Tibial nerve (tissue), 4 donors: ENCODE results near the gene KMT2E. TPM values are rescaled to one million over a fixed set of nuclear protein-coding genes. Genes with fewer than 3 reads are reported as not detected.
A peak's percentile ranks its signal among the peaks of the same experiment; 100 is the strongest.

ENCODE experiments used
- DNase-seq, 2 donors: peaks; one replicate each; pipeline ENCODE4 v3.0.0-alpha.2; 2019; ENCODE audit warnings: low spot score in 2 of 2
- H3K27ac ChIP-seq, 4 donors: fragments of 200-600 bp; sonication (generic) in 3 of 4; one replicate each; pipeline ENCODE4 v1.5.1; 2017 to 2019; ENCODE audit warnings: mild to moderate bottlenecking in 1 of 4
- H3K27me3 ChIP-seq, 2 donors: fragments of 200-600 bp; sonication (generic) in 1 of 2; one replicate each; pipeline versions ENCODE4 v1.5.1 to v1.6.0; 2017 to 2019
- H3K36me3 ChIP-seq, 3 donors: fragments of 200-600 bp; sonication (generic); one replicate each; pipeline ENCODE4 v1.5.1; 2018 to 2019
- H3K4me1 ChIP-seq, 4 donors: fragments of 200-600 bp; sonication (generic) in 3 of 4; one replicate each; pipeline ENCODE4 v1.5.1; 2017 to 2019
- H3K4me3 ChIP-seq, 4 donors: fragments of 200-600 bp; sonication (generic) in 3 of 4; one replicate each; pipeline ENCODE4 v1.5.1; 2017 to 2019; ENCODE audit warnings: mild to moderate bottlenecking in 1 of 4, moderate library complexity in 1 of 4
- H3K9me3 ChIP-seq, 4 donors: fragments of 200-600 bp; sonication (generic) in 3 of 4; one replicate each; pipeline ENCODE4 v1.5.1; 2017 to 2019
- EP300 ChIP-seq, 2 donors: sonication (generic); formaldehyde crosslinking; IDR thresholded peaks; one replicate each; pipeline ENCODE4 v1.6.1; 2017; ENCODE audit warnings: antibody characterized with exemption in 2 of 2, mild to moderate bottlenecking in 1 of 2
- POLR2A ChIP-seq, 2 donors: fragments of 450-650 bp; IDR thresholded peaks; one replicate each; pipeline ENCODE4 v1.6.1; 2017; ENCODE audit warnings: antibody characterized with exemption in 2 of 2, mild to moderate bottlenecking in 2 of 2, moderate library complexity in 2 of 2
- WGBS, 2 donors: methylation state at CpG; one replicate each; pipeline ENCODE4 v1.1.5; 2018; 5-methylcytosine and 5-hydroxymethylcytosine counted together
- total RNA-seq, 4 donors: library from RNA; depleted of rRNA; stranded (reverse); fragments of >200 nt; gene quantifications; one replicate each; pipeline ENCODE4 v1.1.0, GENCODE V29; 2016
- TF ChIP-seq, protein P1 (sequence below), 5 experiments: fragments of 200-600 bp in 3 of 5; fragments of 450-650 bp in 2 of 5; sonication (generic) in 3 of 5; IDR thresholded peaks; one replicate each; pipeline ENCODE4 v1.5.1; 2016 to 2019; ENCODE audit warnings: antibody characterized with exemption in 5 of 5, mild to moderate bottlenecking in 3 of 5, moderate library complexity in 2 of 5

KMT2E gene
- total RNA-seq, 4 donors from 2014 or later, result 91.4 to 141 (median 132) TPM

DNA sequence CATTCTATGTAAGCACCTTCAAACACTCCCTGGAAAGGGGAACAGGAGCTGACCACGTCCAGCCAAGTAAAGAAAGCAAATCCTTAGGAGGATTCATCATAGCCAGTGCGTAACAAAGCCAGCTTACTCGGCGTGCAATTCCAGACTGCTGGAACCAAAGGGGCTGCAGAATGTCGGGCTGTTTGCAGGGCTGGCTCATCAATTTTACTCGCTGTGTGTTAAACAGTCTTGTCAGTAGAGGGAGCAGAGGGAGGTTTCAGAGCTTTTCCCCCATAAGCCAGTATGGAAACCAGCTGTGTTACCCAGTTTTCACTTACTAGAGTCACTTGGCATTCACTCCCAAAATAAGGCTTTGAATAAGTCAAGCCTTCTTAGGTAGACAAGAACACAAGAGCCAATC lies 127.1 kb downstream of the KMT2E start:
- WGBS, 2 donors, result 45 to 51% methylated on average over 6 of the region's 6 CpGs
- no peak for DNase-seq
- H3K36me3 ChIP-seq, result peaks cover 0 to 67% (median 0%) of the 10 kb centered on the region in 3 donors
- no peaks in the 10 kb centered on the region for H3K27me3 ChIP-seq
- no peak overlapping the region for H3K4me3 ChIP-seq
- H3K27ac ChIP-seq, result no peak overlapping the region
- no peak for TF ChIP-seq EP300 (IDR thresholded peaks at IDR 0.05)
- TF ChIP-seq, protein P1, sequence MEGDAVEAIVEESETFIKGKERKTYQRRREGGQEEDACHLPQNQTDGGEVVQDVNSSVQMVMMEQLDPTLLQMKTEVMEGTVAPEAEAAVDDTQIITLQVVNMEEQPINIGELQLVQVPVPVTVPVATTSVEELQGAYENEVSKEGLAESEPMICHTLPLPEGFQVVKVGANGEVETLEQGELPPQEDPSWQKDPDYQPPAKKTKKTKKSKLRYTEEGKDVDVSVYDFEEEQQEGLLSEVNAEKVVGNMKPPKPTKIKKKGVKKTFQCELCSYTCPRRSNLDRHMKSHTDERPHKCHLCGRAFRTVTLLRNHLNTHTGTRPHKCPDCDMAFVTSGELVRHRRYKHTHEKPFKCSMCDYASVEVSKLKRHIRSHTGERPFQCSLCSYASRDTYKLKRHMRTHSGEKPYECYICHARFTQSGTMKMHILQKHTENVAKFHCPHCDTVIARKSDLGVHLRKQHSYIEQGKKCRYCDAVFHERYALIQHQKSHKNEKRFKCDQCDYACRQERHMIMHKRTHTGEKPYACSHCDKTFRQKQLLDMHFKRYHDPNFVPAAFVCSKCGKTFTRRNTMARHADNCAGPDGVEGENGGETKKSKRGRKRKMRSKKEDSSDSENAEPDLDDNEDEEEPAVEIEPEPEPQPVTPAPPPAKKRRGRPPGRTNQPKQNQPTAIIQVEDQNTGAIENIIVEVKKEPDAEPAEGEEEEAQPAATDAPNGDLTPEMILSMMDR (IDR thresholded peaks at IDR 0.05), result peak in 4 of 5 experiments; percentile 8 to 32 (median 18)
- H3K4me1 ChIP-seq, result peaks cover 0 to 7% (median 0%) of the 10 kb centered on the region in 4 donors
- no peaks in the 10 kb centered on the region for H3K9me3 ChIP-seq

DNA sequence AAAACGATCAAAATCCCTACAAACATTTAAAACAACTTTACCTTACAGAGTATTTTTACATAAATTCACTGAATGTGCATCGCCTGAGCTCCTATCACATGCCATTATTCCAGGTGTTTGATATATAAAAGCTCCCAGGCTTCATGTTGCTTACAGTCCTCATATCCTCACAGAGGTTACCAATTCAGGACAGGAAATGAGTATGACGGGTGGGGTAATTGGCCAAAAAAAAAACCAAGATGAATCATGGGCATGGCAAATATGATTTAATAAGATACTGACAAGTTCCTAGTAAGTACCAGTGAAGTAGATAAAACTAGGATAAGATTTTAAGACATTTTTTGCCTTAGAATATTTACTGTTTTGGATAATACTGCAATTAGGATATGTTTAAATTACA lies 135.8 kb downstream of the KMT2E start:
- H3K4me3 ChIP-seq, result no peak overlapping the region
- H3K36me3 ChIP-seq, result peaks cover 0 to 11% (median 0%) of the 10 kb centered on the region in 3 donors
- 72 to 77% methylated on average over 3 of the region's 3 CpGs for WGBS, 2 donors
- no peaks in the 10 kb centered on the region for H3K27me3 ChIP-seq
- peaks cover 0 to 3% (median 0%) of the 10 kb centered on the region in 4 donors for H3K4me1 ChIP-seq
- H3K27ac ChIP-seq, result no peak overlapping the region
- TF ChIP-seq EP300 (IDR thresholded peaks at IDR 0.05) (no peak), POLR2A (IDR thresholded peaks at IDR 0.05) (no peak)
- TF ChIP-seq, protein P1 (IDR thresholded peaks at IDR 0.05), result no peak
- no peaks in the 10 kb centered on the region for H3K9me3 ChIP-seq
- DNase-seq, result no peak

- no peak for DNase-seq
Measured at GRCh38 chr7:105151152-105151551, 137.1 kb downstream of the KMT2E start.

DNA sequence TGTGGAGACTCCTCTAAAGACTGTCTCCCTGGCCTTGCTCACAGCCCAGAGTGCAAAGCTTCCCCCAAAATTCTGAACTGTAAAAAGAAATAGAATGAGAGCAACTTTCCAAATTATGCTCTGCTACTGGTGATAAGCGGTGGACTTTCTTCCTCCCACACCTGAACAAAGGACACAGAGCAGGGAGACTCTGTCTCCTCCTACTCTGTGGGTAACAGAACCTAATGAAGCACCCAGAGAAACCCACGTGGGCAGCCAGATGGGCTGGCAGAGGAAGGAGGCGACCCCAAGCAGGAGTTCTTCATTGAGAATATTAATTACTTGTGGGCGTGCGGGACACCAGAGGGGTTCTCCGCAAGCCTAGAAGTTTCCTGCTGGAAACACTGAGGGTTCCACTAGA lies 139.5 kb downstream of the KMT2E start:
- WGBS, 2 donors, result 76 to 87% methylated on average over 6 of the region's 6 CpGs

More at GRCh38 chr7:105151152-105151551, 137.1 kb downstream of the KMT2E start:
- Histone ChIP-seq H3K36me3 (peaks cover 0 to 5% (median 0%) of the 10 kb centered on the region in 3 donors), H3K4me3 (no peak overlapping the region), H3K27ac (no peak overlapping the region), H3K9me3 (no peaks in the 10 kb centered on the region), H3K4me1 (peaks cover 0 to 3% (median 0%) of the 10 kb centered on the region in 4 donors), H3K27me3 (no peaks in the 10 kb centered on the region)
- 74 to 77% methylated on average over 3 of the region's 3 CpGs for WGBS, 2 donors
- TF ChIP-seq POLR2A (IDR thresholded peaks at IDR 0.05) (no peak), EP300 (IDR thresholded peaks at IDR 0.05) (no peak)
- TF ChIP-seq, protein P1 (IDR thresholded peaks at IDR 0.05), result no peak

DNA sequence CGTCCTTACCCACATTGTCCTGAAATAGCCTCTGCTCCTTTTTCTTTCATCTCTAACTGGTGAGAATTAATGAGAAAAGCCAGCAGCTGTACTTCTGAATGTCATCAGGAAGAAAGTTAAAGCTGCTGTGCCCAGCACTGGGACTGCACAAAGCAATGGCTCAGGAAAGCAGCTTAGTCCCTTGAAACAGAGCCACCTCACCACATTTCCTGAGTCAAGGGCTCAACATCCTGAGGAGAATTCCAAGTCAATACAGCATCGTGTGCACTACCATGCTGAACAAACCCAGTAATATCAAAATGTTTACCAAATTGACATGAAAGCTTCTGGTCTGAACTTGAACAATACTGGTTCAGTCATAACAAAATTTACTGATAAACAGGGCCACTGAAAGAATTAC lies 140.1 kb downstream of the KMT2E start:
- Histone ChIP-seq H3K9me3 (no peaks in the 10 kb centered on the region), H3K27me3 (no peaks in the 10 kb centered on the region), H3K4me1 (peaks cover 0 to 3% (median 0%) of the 10 kb centered on the region in 4 donors), H3K4me3 (no peak overlapping the region), H3K27ac (no peak overlapping the region), H3K36me3 (peaks cover 0 to 15% (median 0%) of the 10 kb centered on the region in 3 donors)
- TF ChIP-seq, protein P1 (IDR thresholded peaks at IDR 0.05), result no peak
- TF ChIP-seq POLR2A (IDR thresholded peaks at IDR 0.05), result no peak
- TF ChIP-seq EP300 (IDR thresholded peaks at IDR 0.05), result no peak
- 55 to 65% methylated on average over 2 of the region's 2 CpGs for WGBS, 2 donors
- DNase-seq, result no peak

More for the DNA sequence above, 139.5 kb downstream of the KMT2E start:
- no peak for DNase-seq
- Histone ChIP-seq H3K9me3 (no peaks in the 10 kb centered on the region), H3K27ac (no peak overlapping the region), H3K4me3 (no peak overlapping the region), H3K4me1 (peaks cover 0 to 3% (median 0%) of the 10 kb centered on the region in 4 donors), H3K36me3 (peaks cover 0 to 12% (median 0%) of the 10 kb centered on the region in 3 donors), H3K27me3 (no peaks in the 10 kb centered on the region)
- TF ChIP-seq EP300 (IDR thresholded peaks at IDR 0.05) (no peak), POLR2A (IDR thresholded peaks at IDR 0.05) (no peak)
- TF ChIP-seq, protein P1 (IDR thresholded peaks at IDR 0.05), result no peak
